Activated T-helper 1 cell treated with Interleukin-2 at 50 U/mL for 16 hours (primary cell): ENCODE data around the gene RBM19.
"Not testable (repeated sequence)": the region's sequence is repeated elsewhere in the genome, so short reads cannot be mapped to it uniquely, and the experiment has no call there.

Experiments
- DNase-seq: peaks from one replicate; pipeline ENCODE4 v3.0.0-alpha.2; 2020; ENCODE audit warnings: low read depth

RBM19 gene

GRCh38 chr12:113965951-113966797, at the start of gene RBM19:
Gene RBM19 (minus strand): TSS chr12:113966325. CDS start chr12:113966227, 98 bp downstream.
- DNase-seq, result peak; percentile 94

- DNase-seq, result no peak
These were observed 49.7 kb upstream of the RBM19 start for GRCh38 chr12:114015851-114016250.

GRCh38 chr12:114013575-114014345, 47.6 kb upstream of the RBM19 start:
- no peak for DNase-seq

- DNase-seq, result no peak
These were observed 46.8 kb upstream of the RBM19 start for GRCh38 chr12:114012744-114013431.

- DNase-seq, result no peak
These were observed 45.6 kb upstream of the RBM19 start for GRCh38 chr12:114011711-114012110.

GRCh38 chr12:114006482-114007425, 40.6 kb upstream of the RBM19 start:
- no peak for DNase-seq

- DNase-seq, result no peak
These were observed 38.3 kb upstream of the RBM19 start for GRCh38 chr12:114004402-114004801.

GRCh38 chr12:114003286-114003685, 37.2 kb upstream of the RBM19 start:
- DNase-seq, result no peak

GRCh38 chr12:114001511-114002340, 35.6 kb upstream of the RBM19 start:
- DNase-seq, result no peak

GRCh38 chr12:114000861-114001260, 34.7 kb upstream of the RBM19 start:
- no peak for DNase-seq

GRCh38 chr12:114000261-114000660, 34.1 kb upstream of the RBM19 start:
- DNase-seq, result not testable (repeated sequence)

GRCh38 chr12:113997365-113997764, 31.2 kb upstream of the RBM19 start:
- DNase-seq, result no peak

- no peak for DNase-seq
These were observed 29.9 kb upstream of the RBM19 start for GRCh38 chr12:113996026-113996425.

- no peak for DNase-seq
These were observed 27.9 kb upstream of the RBM19 start for GRCh38 chr12:113994051-113994450.

GRCh38 chr12:113992751-113993150, 26.6 kb upstream of the RBM19 start:
- DNase-seq, result not testable (repeated sequence)

GRCh38 chr12:113991224-113992044, 25.3 kb upstream of the RBM19 start:
- no peak for DNase-seq

- no peak for DNase-seq
These were observed 24.4 kb upstream of the RBM19 start for GRCh38 chr12:113990250-113991223.

GRCh38 chr12:113988976-113989375, 22.9 kb upstream of the RBM19 start:
- DNase-seq, result no peak
